Activated CD8-positive, alpha-beta memory T cell treated with anti-CD3 and anti-CD28 coated beads, Interleukin-2, amount 50 U/mL, for 48 hours (primary cell): ENCODE measurements around the gene STX10.
A peak's percentile ranks its signal among the peaks of the same experiment; 100 is the strongest.
"Not testable (repeated sequence)": the region's sequence is repeated elsewhere in the genome, so short reads cannot be mapped to it uniquely, and the experiment has no call there.

ENCODE experiments used
- DNase-seq: peaks from one replicate; pipeline ENCODE4 v3.0.0-alpha.2; 2020

The STX10 gene

GRCh38 chr19:13164343-13165161 is 14.4 kb upstream of the STX10 start:
- peak; percentile 68 for DNase-seq

GRCh38 chr19:13163609-13164342 is 13.6 kb upstream of the STX10 start:
- peak; percentile 79 for DNase-seq

GRCh38 chr19:13162724-13163608 is 12.8 kb upstream of the STX10 start:
- DNase-seq, result peak; percentile 92

- DNase-seq, result no peak
Observed at GRCh38 chr19:13160557-13160956, 10.4 kb upstream of the STX10 start.

GRCh38 chr19:13159713-13160112 is 9.5 kb upstream of the STX10 start:
- no peak for DNase-seq

GRCh38 chr19:13155472-13156359 is 5.5 kb upstream of the STX10 start:
- peak; percentile 85 for DNase-seq

GRCh38 chr19:13154911-13155471 is 4.8 kb upstream of the STX10 start:
- peak; percentile 87 for DNase-seq

- DNase-seq, result peak; percentile 85
Observed at GRCh38 chr19:13154241-13154778, 4.1 kb upstream of the STX10 start.

GRCh38 chr19:13153569-13154240 is 3.5 kb upstream of the STX10 start:
- DNase-seq, result peak; percentile 69

GRCh38 chr19:13152974-13153568 is 2.9 kb upstream of the STX10 start:
- peak; percentile 99 for DNase-seq

- no peak for DNase-seq
Observed at GRCh38 chr19:13152356-13152973, 2.3 kb upstream of the STX10 start.

- peak; percentile 95 for DNase-seq
Observed at GRCh38 chr19:13151605-13152355, 1.6 kb upstream of the STX10 start.

GRCh38 chr19:13150931-13151604 is 893 bp upstream of the STX10 start:
- no peak for DNase-seq

GRCh38 chr19:13149628-13150186 is 468 bp downstream of the STX10 start:
- DNase-seq, result peak; percentile 76

GRCh38 chr19:13149173-13149627 is 975 bp downstream of the STX10 start:
- DNase-seq, result not testable (repeated sequence)

- DNase-seq, result no peak
Observed at GRCh38 chr19:13146763-13147563, 3.2 kb downstream of the STX10 start.

GRCh38 chr19:13139633-13140311 is 10.4 kb downstream of the STX10 start:
- no peak for DNase-seq
